SK-N-SH (cell line): Measurements from ENCODE around the gene HAND1. TPM values are rescaled to one million over a fixed set of nuclear protein-coding genes. Genes with fewer than 3 reads are reported as not detected.

Source experiments
- CTCF ChIA-PET: fragments of 300-600, 350-600 bp; formaldehyde crosslinking; extraction: SDS; loops from one replicate; lab custom pipeline; 2021; lab: Yijun Ruan, JAX
- POLR2A ChIA-PET: fragments of 350-600 bp; sonication (Branson Sonifier 250); formaldehyde crosslinking; extraction: SDS; loops from one replicate; lab custom pipeline; 2020; ENCODE audit warnings: antibody characterized with exemption, inconsistent platforms; lab: Yijun Ruan, JAX
- DNase-seq: peaks from one replicate; pipeline ENCODE4 v3.0.0; 2012
- H2AFZ ChIP-seq: fragments of 200-600 bp; sonication (generic); 2 replicates; pipeline ENCODE4 v1.8.1; 2016; ENCODE audit warnings: antibody characterized with exemption, mild to moderate bottlenecking, low read depth
- H3F3A ChIP-seq: fragments of 200-600 bp; sonication (generic); replicated peaks from 2 replicates; pipeline ENCODE3; 2016; ENCODE audit warnings: antibody characterized with exemption, mild to moderate bottlenecking; ENCODE audit not compliant: insufficient read depth
- H3K27ac ChIP-seq, 2 experiments: fragments of 200-500 bp in 1 of 2; fragments of 200-600 bp in 1 of 2; sonication (Bioruptor generic) in 1 of 2; sonication (generic), shearing (Covaris generic) in 1 of 2; 2 replicates each; pipeline versions ENCODE4 v1.5.1 to v1.6.1; 2014 to 2016; ENCODE audit warnings: low read depth in 2 of 2, inconsistent platforms in 1 of 2, low read length in 1 of 2, mild to moderate bottlenecking in 1 of 2, mixed read lengths in 1 of 2
- H3K27me3 ChIP-seq: fragments of 200-600 bp; sonication (generic), shearing (Covaris generic); 2 replicates; pipeline ENCODE4 v1.6.1; 2016; ENCODE audit warnings: mixed run types; ENCODE audit not compliant: insufficient read depth
- H3K36me3 ChIP-seq, 2 experiments: fragments of 200-500 bp in 1 of 2; fragments of 200-600 bp in 1 of 2; sonication (Bioruptor generic) in 1 of 2; sonication (generic) in 1 of 2; replicated peaks in 1 of 2; 2 replicates each; pipeline versions ENCODE3 to v1.5.1; 2014 to 2016; ENCODE audit warnings: low read length in 1 of 2, mild to moderate bottlenecking in 1 of 2; ENCODE audit not compliant: insufficient read depth in 2 of 2, control insufficient read depth in 1 of 2
- H3K4me1 ChIP-seq, 2 experiments: fragments of 200-500 bp in 1 of 2; fragments of 200-600 bp in 1 of 2; sonication (Bioruptor generic) in 1 of 2; sonication (generic), shearing (Covaris generic) in 1 of 2; 2 replicates each; pipeline versions ENCODE4 v1.5.1 to v1.6.1; 2014 to 2016; ENCODE audit warnings: low read depth in 1 of 2, low read length in 1 of 2, mixed run types in 1 of 2; ENCODE audit not compliant: insufficient read depth in 2 of 2, control insufficient read depth in 1 of 2
- H3K4me2 ChIP-seq: fragments of 200-600 bp; sonication (generic), shearing (Covaris generic); 2 replicates; pipeline ENCODE4 v1.6.1; 2017; ENCODE audit warnings: mixed run types
- H3K4me3 ChIP-seq, 2 experiments: fragments of 200-500 bp in 1 of 2; fragments of 200-600 bp in 1 of 2; sonication (Bioruptor generic) in 1 of 2; sonication (generic), shearing (Covaris generic) in 1 of 2; 2 replicates each; pipeline versions ENCODE4 v1.5.1 to v1.8.1; 2014 to 2016; ENCODE audit warnings: low read depth in 2 of 2, inconsistent platforms in 1 of 2, low read length in 1 of 2, mild to moderate bottlenecking in 1 of 2, mixed read lengths in 1 of 2, moderate library complexity in 1 of 2
- H3K79me2 ChIP-seq: fragments of 200-600 bp; sonication (generic); 2 replicates; pipeline ENCODE4 v1.8.1; 2017; ENCODE audit warnings: mild to moderate bottlenecking; ENCODE audit not compliant: insufficient read depth
- H3K9ac ChIP-seq: fragments of 200-600 bp; sonication (generic); 2 replicates; pipeline ENCODE4 v1.6.1; 2017; ENCODE audit warnings: mixed run types
- H3K9me2 ChIP-seq: fragments of 200-600 bp; sonication (generic); 2 replicates; pipeline ENCODE4 v1.6.1; 2017; ENCODE audit warnings: mixed run types
- H3K9me3 ChIP-seq: fragments of 200-600 bp; sonication (generic); 2 replicates; pipeline ENCODE4 v1.6.1; 2017; ENCODE audit warnings: mixed run types, mild to moderate bottlenecking, moderate library complexity
- H4K20me1 ChIP-seq: fragments of 200-600 bp; sonication (generic); 2 replicates; pipeline ENCODE4 v1.6.1; 2017; ENCODE audit warnings: mild to moderate bottlenecking, mixed run types; ENCODE audit not compliant: insufficient read depth
- CHD2 ChIP-seq: fragments of 150-350 bp; IDR thresholded peaks from 2 replicates; pipeline ENCODE4 v1.6.1; 2018; ENCODE audit warnings: low read length; ENCODE audit not compliant: partially characterized antibody
- FOSL2 ChIP-seq: IDR thresholded peaks from 2 replicates; pipeline ENCODE4 v1.4.0; 2012; ENCODE audit warnings: low read depth, mild to moderate bottlenecking, moderate library complexity, borderline replicate concordance
- GABPA ChIP-seq: IDR thresholded peaks from 2 replicates; pipeline ENCODE4 v1.4.0; 2012; ENCODE audit warnings: low read depth, mild to moderate bottlenecking
- JUND ChIP-seq: IDR thresholded peaks from 2 replicates; pipeline ENCODE4 v1.4.0; 2012
- MAX ChIP-seq: IDR thresholded peaks from 2 replicates; pipeline ENCODE4 v1.4.0; 2012; ENCODE audit warnings: low read depth
- MXI1 ChIP-seq: IDR thresholded peaks from 2 replicates; pipeline ENCODE4 v1.6.1; 2012; ENCODE audit warnings: mild to moderate bottlenecking, low read depth, low read length, improper control_type of control experiment
- RAD21 ChIP-seq: IDR thresholded peaks from 2 replicates; pipeline ENCODE4 v1.6.1; 2012; ENCODE audit warnings: mild to moderate bottlenecking, low read length
- RCOR1 ChIP-seq: fragments of 150-350 bp; IDR thresholded peaks from 2 replicates; pipeline ENCODE4 v1.6.1; 2017; ENCODE audit warnings: antibody characterized with exemption, low read length
- REST ChIP-seq: IDR thresholded peaks from 2 replicates; pipeline ENCODE4 v1.6.1; 2012; ENCODE audit warnings: mild to moderate bottlenecking, low read depth, low read length, moderate library complexity
- SIN3A ChIP-seq: IDR thresholded peaks from 2 replicates; pipeline ENCODE4 v1.6.1; 2012; ENCODE audit warnings: low read depth, mild to moderate bottlenecking, low read length, moderate library complexity, borderline replicate concordance
- TCF12 ChIP-seq: IDR thresholded peaks from 2 replicates; pipeline ENCODE4 v1.4.0; 2012
- YY1 ChIP-seq: IDR thresholded peaks from 2 replicates; pipeline ENCODE4 v1.4.0; 2012; ENCODE audit warnings: low read depth, mild to moderate bottlenecking
- ZBTB33 ChIP-seq: IDR thresholded peaks from 2 replicates; pipeline ENCODE4 v1.4.0; 2012; ENCODE audit warnings: low read depth, borderline replicate concordance
- WGBS: methylation state at CpG from one replicate; pipeline ENCODE4 v1.1.6; 2017; ENCODE audit warnings: low lambda C conversion rate; 5-methylcytosine and 5-hydroxymethylcytosine counted together
- polyA plus RNA-seq, 3 experiments: library from polyadenylated mRNA; depleted of rRNA; stranded (reverse); fragments of >200 nt; gene quantifications; 2 replicates each; pipeline ENCODE4 v1.2.3, GENCODE V29; 2012

Gene HAND1
- polyA plus RNA-seq, 1 of the 3 experiments (the other 2 are of a cell fraction): 1.1 TPM

- no peaks in the 10 kb centered on the region for H3K27me3 ChIP-seq
- DNase-seq: no peak
- H3K9me2 ChIP-seq: no peaks in the 10 kb centered on the region
- peaks cover 9% of the 10 kb centered on the region for H4K20me1 ChIP-seq
- H2AFZ ChIP-seq: no peak overlapping the region
- peaks cover 36% of the 10 kb centered on the region for H3K79me2 ChIP-seq
- peaks cover 23 to 36% of the 10 kb centered on the region in 2 experiments for H3K36me3 ChIP-seq
- no peak for TF ChIP-seq CHD2
- TF ChIP-seq JUND: no peak
- no peak for TF ChIP-seq MAX
- no peak for TF ChIP-seq MXI1
- no peak for TF ChIP-seq ZBTB33
- no peak for TF ChIP-seq REST
- TF ChIP-seq RCOR1: no peak
- TF ChIP-seq YY1: no peak
- TF ChIP-seq SIN3A: no peak
- TF ChIP-seq FOSL2: no peak
- TF ChIP-seq GABPA: no peak
- TF ChIP-seq TCF12: no peak
- TF ChIP-seq RAD21: no peak
- TF ChIP-seq, all 33 proteins: peak for 0
- H3K4me1 ChIP-seq: peaks cover 0 to 10% of the 10 kb centered on the region in 2 experiments; a peak in 2 of 4 replicates
- no peak overlapping the region for H3K9ac ChIP-seq
- H3K4me3 ChIP-seq: no peak overlapping the region
- H3K9me3 ChIP-seq: no peaks in the 10 kb centered on the region
- WGBS: 96% methylated on average over 1 of the region's 1 CpG
- H3K27ac ChIP-seq: no peak overlapping the region
- no peak overlapping the region for H3K4me2 ChIP-seq
- peaks cover 4% of the 10 kb centered on the region for H3F3A ChIP-seq
- ChIA-PET POLR2A (no interaction called here), CTCF (interaction anchor here (0.9 to 2.5 kb wide), 2 partner anchors 21 to 32 kb away, joined by 4 to 7 read pairs; no protein-coding TSS in a partner anchor)
Observed at GRCh38 chr5:154442801-154443200, 35.2 kb downstream of the HAND1 start.
